Measurements from ENCODE around the gene NOC4L.

The NOC4L gene

GRCh38 chr12:132142679-132143335 lies 1.4 kb upstream of the NOC4L start:
- no peak for DNase-seq

- no peak for DNase-seq
Measured at GRCh38 chr12:132143336-132144071, 753 bp upstream of the NOC4L start.

GRCh38 chr12:132144810-132145168 lies 532 bp downstream of the NOC4L start:
- no peak for DNase-seq

- no peak for DNase-seq
Measured at GRCh38 chr12:132145334-132145733, 1.1 kb downstream of the NOC4L start.

- DNase-seq: no peak
Measured at GRCh38 chr12:132146098-132146497, 1.8 kb downstream of the NOC4L start.

GRCh38 chr12:132146772-132147422 lies 2.6 kb downstream of the NOC4L start:
- no peak for DNase-seq

- no peak for DNase-seq
Measured at GRCh38 chr12:132147423-132148367, 3.4 kb downstream of the NOC4L start.

GRCh38 chr12:132148368-132149045 lies 4.2 kb downstream of the NOC4L start:
- no peak for DNase-seq

GRCh38 chr12:132149526-132149925 lies 5.3 kb downstream of the NOC4L start:
- DNase-seq: peak in 6 of 56 donors; percentile 20 to 54 (median 30)

GRCh38 chr12:132150780-132151144 lies 6.5 kb downstream of the NOC4L start:
- no peak for DNase-seq

- DNase-seq: no peak
Measured at GRCh38 chr12:132151145-132151765, 7.0 kb downstream of the NOC4L start.

- no peak for DNase-seq
Measured at GRCh38 chr12:132151766-132152410, 7.6 kb downstream of the NOC4L start.

GRCh38 chr12:132152411-132152821 lies 8.2 kb downstream of the NOC4L start:
- DNase-seq: no peak

GRCh38 chr12:132152953-132153352 lies 8.7 kb downstream of the NOC4L start:
- DNase-seq: no peak

GRCh38 chr12:132153501-132154340 lies 9.5 kb downstream of the NOC4L start:
- DNase-seq: peak in 28 of 56 donors; percentile 2 to 66 (median 26)

- DNase-seq: no peak
Measured at GRCh38 chr12:132154341-132154761, 10.1 kb downstream of the NOC4L start.

- no peak for DNase-seq
Measured at GRCh38 chr12:132154941-132155770, 10.9 kb downstream of the NOC4L start.

Data from amygdala (tissue), 56 donors.